Stimulated activated CD4-positive, alpha-beta T cell treated with anti-CD3 and anti-CD28 coated beads, TNF-alpha, amount 100 ng/mL, for 48 hours (primary cell): ENCODE measurements around the gene DISC1.

Experiments used
- DNase-seq, 3 donors: peaks; one replicate each; pipeline ENCODE4 v3.0.0-alpha.2; 2020; ENCODE audit warnings: low read depth in 3 of 3

Gene DISC1

DNA sequence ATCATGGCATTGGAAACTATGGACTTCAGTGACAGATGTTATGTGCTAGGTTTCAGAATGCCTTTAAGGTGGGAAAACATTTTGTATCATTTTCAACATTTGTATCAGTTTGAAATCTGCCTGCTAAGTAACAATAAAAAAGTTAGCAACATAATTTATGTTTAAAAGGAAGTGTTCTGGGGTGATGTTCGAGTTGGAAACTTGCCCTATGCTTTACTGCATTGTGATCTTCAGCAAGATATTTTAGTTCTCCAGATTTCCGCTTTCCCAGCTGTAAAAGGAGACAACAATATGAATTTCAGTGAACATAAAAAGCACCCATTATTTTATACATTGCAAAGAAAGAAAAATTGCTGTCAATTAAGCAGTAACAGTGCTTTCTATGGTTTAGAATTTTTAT is 187.4 kb downstream of the DISC1 start:
- DNase-seq: no peak

DNA sequence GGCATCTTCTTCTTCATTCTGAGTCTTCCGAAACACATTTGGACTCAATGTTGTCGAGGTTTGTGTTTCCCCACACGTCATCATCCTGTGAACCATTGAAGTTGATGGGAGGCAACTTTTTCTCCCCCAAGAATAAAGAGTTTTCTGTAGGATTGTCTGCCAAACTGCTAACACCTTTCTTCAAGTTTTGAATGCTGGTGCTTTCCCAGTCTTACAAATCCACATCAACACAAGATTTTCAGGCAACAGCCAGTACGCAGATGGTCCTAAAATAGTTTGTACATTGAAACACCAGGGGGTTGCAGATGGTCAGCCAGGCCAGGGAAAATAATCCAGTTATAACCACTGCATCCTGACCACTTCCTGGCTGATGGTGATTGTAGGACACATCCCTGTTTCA is 187.9 kb downstream of the DISC1 start:
- DNase-seq: no peak

DNA sequence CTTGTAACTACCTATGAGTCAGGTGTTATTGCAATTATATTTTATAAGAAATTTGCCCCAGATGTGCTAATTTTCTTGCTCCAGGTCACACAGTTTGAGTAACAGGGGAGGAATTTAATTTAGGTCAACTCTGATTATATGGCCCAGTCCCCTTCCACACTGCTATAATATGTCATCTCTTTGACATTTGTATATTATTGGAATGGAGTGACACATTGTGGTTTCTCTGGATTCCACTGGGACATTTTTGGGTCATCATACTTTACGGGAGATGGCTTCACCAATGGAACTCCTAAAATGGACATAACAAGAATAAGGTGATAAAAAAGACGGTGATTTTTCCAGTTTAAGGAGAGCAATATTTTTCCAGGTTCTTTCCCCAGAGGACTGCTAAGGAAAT is 191.2 kb downstream of the DISC1 start:
- DNase-seq: no peak

DNA sequence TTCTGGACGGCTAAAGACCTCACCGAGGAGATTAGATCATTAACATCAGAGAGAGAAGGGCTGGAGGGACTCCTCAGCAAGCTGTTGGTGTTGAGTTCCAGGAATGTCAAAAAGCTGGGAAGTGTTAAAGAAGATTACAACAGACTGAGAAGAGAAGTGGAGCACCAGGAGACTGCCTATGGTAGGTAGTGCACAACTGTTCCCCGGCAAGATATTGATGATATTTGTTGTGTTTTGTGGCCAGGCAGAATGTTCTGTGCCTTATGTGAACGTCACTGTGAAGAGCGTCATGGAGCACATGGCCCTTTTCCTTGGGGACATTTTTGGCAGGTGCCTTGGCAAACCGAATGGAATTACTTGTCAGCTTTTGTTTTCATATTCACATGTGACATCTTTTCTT is 191.7 kb downstream of the DISC1 start:
- DNase-seq: no peak

DNA sequence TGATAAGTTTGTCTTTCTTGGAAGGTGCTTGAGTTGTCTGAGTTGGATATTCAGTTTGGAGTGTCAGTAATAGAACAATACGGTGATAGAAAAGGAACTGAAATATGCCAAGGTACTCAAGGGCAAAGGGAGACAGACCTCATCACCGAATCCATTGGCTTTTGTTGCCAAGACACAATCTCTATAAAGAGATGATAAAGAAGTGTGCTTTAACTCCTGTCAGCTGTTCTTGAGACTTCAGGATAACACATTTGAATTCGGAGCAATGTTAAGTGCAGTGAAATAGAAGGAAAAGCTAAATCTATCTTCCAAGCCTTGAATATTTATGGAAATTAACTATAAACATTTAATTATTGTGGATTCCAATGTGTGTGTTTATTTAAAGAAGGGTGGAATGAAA is 194.7 kb downstream of the DISC1 start:
- no peak for DNase-seq

DNA sequence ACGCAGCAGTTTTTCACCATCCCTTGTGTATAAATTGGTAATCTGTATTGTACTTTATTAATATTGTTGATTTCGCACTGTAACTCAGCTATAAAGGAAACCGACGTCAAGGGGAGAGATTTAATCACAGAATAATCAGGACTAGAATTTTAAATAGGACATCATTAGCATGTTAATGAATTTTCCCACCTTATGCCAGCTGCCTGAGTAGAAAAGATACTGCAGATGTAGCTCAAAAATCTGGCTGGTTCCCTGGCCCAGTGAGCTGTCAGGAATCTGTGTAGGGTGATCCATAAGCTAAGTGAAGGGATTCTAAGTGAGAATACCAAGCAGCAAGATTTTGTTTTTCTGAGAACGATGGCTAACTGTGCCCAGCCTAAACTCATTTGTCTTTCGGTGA is 195.5 kb downstream of the DISC1 start:
- DNase-seq: no peak

DNA sequence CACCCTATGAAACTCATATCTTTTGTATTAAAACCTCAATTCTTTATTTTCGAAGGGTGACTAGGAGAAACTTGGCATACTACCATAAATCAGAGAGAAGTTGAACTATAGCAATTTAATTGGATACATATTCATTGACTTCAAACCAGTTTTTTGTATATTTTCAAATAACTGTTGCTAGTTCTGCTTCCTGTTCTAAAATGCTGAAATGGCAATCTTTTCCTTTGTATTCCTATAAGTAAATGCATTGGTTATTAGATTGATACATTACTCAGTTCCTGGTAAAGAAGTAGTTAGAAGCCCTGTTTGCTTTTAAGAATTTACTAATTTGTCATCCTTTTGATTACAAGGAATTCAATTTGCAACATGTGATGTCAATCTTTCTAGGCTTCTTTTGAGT is 200.0 kb downstream of the DISC1 start:
- DNase-seq: no peak

DNA sequence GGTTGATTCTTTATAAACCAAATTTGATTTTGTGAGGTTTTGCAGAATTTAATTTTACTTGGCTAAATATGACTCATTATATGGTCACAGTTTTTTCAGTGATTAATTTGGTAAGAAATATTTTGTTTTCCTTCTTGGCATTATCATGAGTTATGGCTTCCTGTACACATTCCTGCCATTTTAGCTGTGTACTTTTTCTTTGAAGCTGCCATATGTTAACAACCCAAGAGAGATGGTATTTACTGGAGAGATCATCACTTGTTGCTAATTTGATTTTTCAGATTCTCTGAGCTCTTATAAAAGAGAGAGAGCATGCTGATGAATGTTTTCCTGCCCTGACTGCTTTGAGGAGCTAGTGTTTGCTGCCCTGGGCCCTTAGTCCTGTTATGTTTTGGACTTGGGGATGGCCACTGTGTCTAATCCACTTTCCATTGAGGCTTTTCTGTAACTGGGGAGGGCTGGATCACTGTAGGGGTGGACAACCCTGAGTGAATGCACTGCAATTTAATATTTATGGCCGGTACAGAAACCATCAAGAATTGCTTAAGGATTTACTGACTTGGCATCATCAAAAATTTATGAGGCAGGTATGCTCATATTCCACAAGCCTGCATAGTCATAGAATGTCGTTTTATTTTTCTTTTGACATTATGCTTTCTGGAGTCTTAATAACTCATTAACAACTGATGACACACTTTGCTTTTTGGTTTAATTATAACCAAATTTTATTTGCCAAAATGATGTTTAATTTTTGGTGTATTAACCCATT is 200.9 kb downstream of the DISC1 start:
- no peak for DNase-seq

DNA sequence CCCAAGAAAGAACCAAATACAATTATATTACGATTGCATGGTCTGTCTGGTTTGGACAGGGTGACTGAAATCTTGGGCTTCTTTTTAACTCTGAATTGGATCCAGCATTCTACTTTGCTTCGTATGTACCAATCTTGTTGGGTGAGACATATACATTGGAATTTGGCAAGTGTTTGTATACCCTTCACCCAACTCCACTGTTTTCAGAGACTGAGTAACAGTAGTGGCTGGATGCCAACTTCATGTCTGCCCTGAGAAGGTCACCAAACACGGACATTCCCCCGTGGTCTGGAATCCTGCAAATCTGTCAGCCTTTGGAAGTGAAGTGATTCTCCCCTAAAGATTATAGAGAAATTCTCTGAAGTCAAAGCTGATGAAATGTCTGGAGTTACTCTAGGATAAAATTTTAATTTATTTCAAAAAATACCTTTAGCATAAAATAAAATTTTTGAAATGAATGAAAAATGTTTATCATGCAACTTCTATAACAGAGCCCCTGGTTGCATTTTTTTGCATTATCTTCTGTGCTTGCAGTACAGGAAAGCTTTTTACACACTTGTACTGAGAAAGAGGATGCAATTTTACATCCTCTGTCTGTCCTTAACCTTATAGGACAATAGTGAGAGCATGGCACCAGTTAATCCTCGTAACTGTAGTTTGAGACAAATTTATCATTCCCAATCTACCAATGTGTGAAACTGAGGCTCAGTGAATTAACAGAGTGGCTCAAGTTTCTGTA is 201.8 kb downstream of the DISC1 start:
- no peak for DNase-seq

DNA sequence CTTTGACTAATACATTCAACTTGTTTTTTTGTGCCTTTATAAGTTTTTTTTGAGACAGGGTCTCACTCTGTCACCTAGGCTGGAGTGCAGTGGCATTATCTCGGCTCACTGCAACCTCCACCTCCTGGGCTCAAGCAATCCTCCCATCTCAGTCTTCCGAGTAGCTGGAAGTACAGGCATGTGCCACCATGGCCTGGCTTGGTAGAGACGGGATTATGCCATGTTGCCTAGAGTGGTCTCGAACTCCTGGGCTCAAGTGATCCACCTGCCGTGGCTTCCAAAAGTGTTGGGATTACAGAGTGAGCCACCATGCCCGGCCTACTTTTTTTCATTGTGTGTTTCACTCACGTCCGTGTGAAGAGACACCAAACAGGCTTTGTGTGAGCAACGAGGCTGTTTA is 202.7 kb downstream of the DISC1 start:
- DNase-seq: no peak

DNA sequence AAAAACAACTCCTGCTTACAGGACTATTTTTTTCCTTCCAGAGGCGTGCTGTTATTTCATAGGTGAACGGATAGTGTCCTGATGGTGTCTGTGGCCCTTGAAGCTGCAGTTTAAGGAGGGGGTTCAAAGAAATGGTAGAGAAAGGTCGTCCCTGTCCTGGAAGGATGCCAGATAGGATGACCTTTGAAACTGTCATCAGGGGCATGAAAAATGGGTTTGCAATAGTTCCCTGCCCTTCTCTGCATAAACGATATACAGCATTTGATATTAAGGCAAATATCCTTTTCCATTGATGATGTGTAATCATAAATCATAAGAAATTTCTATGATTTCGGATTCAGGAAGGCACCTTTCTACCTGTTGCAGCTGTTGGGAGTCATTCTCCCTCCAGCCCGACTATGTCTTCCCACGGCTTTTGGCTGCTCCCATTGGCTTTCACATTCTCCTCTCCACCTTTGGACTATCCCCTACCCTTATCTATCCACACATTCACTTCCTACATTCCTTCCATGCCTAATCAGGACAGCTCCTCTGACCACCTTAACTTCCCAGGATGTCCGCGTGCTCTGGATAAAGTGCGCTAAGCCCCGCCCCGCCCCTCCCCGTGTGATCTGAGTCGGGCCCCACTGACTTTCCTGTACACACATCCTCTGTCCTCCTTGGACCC is 209.8 kb downstream of the DISC1 start:
- no peak for DNase-seq

DNA sequence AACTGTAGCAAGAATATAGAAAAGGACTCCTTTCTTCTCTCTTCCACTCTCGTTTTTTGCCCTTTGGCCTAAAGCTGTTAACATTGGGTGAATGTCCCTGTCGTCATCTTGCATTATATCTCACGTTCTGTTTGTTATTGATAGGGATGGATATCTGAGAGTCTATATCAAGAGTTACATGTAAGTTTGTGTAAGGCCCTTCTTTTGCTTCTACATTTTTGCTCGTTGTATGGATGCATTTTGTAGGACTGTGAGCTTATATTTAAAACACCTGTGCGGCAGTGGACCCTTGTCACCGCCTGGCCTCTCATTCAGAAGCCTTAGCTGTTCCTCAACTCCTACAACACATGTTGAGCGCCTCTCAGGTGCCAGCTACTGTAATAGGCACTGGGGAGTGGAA is 211.9 kb downstream of the DISC1 start:
- DNase-seq: no peak

DNA sequence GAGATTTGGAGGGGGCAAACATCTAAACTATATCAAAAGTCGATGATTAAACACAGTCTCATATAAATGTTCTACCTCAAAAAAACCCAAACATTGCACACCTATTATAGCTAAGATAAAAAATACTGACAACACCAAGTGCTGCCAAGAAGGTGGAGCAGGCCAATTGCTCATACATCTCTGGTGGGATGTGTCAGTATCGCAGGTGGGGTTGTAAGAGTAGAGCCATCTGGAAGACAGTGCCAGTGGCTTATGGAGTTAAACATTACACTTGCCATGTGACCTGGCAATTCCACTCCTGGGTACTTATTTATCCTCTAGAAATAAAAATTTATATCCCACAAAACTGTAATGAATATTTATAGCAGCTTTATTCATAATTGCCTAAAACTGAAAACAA is 213.4 kb downstream of the DISC1 start:
- no peak for DNase-seq

DNA sequence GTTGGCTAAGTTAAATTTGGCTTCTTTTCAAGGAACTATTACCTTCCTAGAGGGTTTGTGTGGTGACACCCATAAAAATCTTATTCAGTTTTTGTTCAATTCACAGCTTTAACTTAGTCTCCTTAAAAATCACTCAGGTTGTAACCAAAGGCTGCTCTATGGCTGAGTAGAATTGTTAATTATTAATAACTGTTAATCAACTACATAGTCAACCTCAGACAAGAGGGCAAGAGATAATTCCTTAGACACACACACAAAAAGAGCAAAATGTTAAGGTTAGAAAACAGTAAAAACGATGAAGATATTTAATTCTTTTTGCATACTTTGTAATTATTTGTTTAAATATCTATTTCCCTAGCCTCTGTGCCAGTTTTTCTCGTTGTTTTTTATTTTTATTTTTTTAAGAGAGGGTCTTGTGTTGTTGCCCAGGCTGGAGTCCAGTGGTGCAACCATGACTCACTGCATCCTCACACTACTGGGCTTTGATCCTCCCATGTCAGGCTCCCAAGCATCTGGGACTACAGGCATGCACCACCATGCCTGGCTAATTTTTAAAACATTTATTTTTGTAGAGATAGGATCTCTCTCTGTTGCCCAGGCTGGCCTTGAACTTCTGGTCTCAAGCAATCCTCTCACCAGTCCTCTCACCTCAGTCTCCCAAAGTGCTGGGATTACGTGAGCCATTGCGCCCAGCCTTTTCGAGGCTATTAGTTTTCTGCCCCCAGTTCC is 215.2 kb downstream of the DISC1 start:
- no peak for DNase-seq

DNA sequence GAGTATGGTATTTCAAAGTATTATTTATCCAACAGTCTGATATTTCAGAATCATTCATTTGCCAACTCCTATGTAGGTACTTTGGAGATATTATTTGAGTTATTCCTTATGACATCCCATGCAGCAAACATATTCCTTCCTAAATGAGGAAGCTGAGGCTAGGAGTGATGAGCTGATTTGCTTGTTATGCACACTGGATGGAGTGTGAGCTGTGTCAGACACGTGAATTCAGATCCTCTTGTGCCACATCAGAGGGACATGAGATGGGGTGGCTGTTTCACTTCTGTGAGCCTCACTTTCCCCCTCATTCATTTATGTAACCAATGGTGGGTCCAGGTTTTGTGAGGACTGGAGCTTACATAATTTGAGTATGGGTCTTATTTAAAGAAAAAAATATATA is 215.9 kb downstream of the DISC1 start:
- no peak for DNase-seq

DNA sequence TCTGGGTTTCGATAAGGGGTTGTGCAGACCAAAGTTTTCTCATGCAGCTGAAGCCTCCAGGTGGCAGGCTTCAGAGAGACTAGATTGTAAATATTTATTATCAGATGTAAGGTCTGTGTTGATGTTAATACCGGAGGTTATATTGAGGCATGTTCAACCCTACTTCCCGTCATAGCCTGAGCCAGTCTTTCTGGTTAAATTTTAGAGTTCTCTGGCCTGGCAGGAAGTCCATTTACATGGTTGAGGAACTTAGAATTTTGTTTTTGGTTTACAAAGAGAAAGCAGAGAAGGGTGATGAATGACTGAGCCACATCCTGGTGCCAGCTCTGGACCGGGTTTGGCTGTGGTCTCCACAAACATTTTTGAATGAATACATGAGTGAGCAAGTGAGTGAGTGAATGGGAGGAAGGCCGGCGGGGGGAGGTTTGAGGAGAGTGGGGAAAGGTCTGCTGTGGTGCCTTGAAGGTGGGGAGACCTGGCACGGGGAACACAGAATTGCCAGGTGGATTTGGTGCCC is 218.5 kb downstream of the DISC1 start:
- DNase-seq: no peak

DNA sequence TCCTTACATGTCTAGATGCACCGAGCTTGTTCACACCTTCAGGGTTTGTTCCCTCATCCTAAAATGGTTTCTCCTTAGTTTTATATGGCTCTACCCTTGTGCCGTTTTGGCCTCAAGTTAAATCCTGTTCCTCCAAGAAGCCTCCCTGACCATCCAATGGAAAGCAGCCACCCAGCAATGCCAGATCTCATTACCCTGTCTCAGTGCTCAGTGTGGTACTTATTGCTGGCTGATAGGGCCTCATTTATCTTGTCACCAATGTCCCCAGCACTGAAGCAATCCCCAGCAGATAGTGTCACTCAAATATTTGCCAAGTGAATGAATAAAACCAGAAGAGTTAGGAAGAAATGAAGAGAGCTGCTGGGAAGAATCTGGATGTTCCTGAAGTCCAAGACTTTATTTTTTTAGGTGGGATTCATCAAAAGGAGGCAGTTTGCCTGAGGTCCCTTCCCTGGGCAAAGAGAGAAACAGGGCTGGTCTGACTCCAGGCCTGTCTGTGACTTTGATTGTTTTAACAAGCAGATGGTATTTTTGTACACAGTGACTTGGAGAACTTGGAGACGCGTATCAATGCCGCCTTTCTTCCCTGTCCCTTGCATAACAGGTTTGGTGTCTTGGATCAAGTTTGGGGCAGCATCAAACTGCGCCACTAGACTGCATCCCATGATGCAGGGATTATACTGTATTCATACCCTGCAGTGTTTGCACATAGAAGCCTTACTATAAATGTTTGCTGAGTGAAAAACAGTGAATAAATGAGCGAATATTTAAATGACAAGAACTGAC is 221.2 kb downstream of the DISC1 start:
- no peak for DNase-seq

DNA sequence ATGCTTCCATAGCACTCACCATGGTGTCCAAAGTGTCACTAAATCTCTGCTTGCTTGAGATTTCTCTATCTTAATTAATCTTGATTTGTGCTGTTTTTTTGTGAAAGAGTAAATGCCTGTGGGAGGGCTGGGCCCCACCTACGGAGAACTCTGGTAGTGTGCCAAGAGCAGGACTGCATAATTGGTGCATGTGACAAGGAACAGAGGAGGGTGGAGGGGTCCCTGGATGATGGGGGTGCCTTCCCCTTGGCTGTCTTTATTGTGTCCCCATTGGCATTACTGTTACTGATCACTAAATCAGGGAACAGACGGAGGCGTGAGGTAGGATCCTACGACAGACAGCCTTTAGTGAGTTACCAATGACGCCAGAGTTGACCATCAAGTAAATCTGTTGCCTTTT is 223.4 kb downstream of the DISC1 start:
- no peak for DNase-seq

DNA sequence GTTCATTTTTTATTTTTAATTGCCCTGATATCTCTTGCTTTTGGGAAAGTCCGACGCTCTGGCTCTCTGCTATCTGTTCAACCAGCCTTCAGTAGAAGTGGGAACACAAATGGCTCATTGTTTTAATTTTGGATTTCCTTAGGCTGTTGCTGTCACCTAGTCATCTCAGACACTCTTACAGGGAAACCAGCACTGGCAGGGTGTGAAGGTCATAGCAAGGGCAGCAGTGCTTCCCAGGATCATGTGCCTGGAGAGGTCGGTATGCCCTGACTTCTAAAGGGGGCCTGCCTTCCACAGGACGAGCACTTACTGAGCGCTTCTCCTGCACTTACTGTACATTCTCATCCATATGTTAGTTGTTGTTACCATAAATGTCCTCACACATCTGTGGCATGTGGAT is 224.2 kb downstream of the DISC1 start:
- no peak for DNase-seq

DNA sequence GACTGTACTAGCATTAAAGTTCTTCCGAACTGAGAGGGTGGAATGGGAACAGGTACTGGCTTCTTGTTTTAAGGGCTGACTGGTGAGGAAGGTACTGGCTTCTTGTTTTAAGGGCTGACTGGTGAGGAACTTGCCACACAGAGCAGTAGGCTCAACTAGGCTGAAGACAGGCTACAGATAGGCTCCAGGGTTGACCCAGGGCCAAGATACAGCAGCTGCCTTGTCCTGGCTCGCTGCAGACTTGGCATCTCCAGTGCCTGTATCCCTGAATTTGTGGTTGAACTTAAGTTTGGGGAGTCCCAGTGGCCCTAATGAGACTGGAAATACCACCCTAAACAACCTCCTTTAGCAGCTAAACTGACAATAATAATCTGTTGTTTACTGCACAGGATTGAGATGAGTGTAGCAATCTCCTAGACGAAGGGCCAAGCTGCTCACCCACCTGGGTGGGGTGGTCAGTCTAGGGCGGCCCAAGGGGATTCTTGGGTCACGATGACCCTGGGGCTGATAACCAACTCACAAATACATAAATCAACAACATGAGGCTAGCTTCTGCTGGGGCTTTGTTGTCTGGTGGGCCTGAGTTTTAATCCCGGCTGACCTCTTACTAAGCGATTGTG is 227.1 kb downstream of the DISC1 start:
- no peak for DNase-seq

DNA sequence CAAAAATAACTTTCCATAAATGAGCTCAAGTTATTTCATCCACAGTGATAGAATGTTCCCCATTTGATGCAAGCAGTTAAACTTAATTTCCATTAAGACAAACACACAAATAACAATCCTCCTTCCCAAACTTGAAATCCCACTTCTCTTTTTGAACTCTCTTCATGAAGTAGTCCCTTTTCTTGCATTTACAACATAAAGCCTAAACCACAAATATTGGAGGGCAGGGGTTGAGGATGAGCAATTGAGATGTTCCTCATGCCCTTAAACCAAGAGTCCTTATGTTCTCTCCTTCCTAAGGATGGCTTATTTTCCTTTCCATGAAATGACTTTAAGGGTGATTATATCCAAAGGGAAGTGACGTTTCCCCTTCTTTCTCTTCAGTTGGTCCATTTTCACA is 228.8 kb downstream of the DISC1 start:
- DNase-seq: no peak
